Tibial nerve (tissue), 4 donors: Measurements from ENCODE around the gene CORO2B. TPM values are rescaled to one million over a fixed set of nuclear protein-coding genes. Genes with fewer than 3 reads are reported as not detected.

Source experiments
- DNase-seq, 2 donors: peaks; one replicate each; pipeline ENCODE4 v3.0.0-alpha.2; 2019; ENCODE audit warnings: low spot score in 2 of 2
- H3K27ac ChIP-seq, 4 donors: fragments of 200-600 bp; sonication (generic) in 3 of 4; one replicate each; pipeline ENCODE4 v1.5.1; 2017 to 2019; ENCODE audit warnings: mild to moderate bottlenecking in 1 of 4
- H3K27me3 ChIP-seq, 2 donors: fragments of 200-600 bp; sonication (generic) in 1 of 2; one replicate each; pipeline versions ENCODE4 v1.5.1 to v1.6.0; 2017 to 2019
- H3K36me3 ChIP-seq, 3 donors: fragments of 200-600 bp; sonication (generic); one replicate each; pipeline ENCODE4 v1.5.1; 2018 to 2019
- H3K4me1 ChIP-seq, 4 donors: fragments of 200-600 bp; sonication (generic) in 3 of 4; one replicate each; pipeline ENCODE4 v1.5.1; 2017 to 2019
- H3K4me3 ChIP-seq, 4 donors: fragments of 200-600 bp; sonication (generic) in 3 of 4; one replicate each; pipeline ENCODE4 v1.5.1; 2017 to 2019; ENCODE audit warnings: mild to moderate bottlenecking in 1 of 4, moderate library complexity in 1 of 4
- H3K9me3 ChIP-seq, 4 donors: fragments of 200-600 bp; sonication (generic) in 3 of 4; one replicate each; pipeline ENCODE4 v1.5.1; 2017 to 2019
- CTCF ChIP-seq, 5 experiments: fragments of 200-600 bp in 3 of 5; fragments of 450-650 bp in 2 of 5; sonication (generic) in 3 of 5; IDR thresholded peaks; one replicate each; pipeline ENCODE4 v1.5.1; 2016 to 2019; ENCODE audit warnings: antibody characterized with exemption in 5 of 5, mild to moderate bottlenecking in 3 of 5, moderate library complexity in 2 of 5
- EP300 ChIP-seq, 2 donors: sonication (generic); formaldehyde crosslinking; IDR thresholded peaks; one replicate each; pipeline ENCODE4 v1.6.1; 2017; ENCODE audit warnings: antibody characterized with exemption in 2 of 2, mild to moderate bottlenecking in 1 of 2
- POLR2A ChIP-seq, 2 donors: fragments of 450-650 bp; IDR thresholded peaks; one replicate each; pipeline ENCODE4 v1.6.1; 2017; ENCODE audit warnings: antibody characterized with exemption in 2 of 2, mild to moderate bottlenecking in 2 of 2, moderate library complexity in 2 of 2
- WGBS, 2 donors: methylation state at CpG; one replicate each; pipeline ENCODE4 v1.1.5; 2018; 5-methylcytosine and 5-hydroxymethylcytosine counted together
- total RNA-seq, 4 donors: library from RNA; depleted of rRNA; stranded (reverse); fragments of >200 nt; gene quantifications; one replicate each; pipeline ENCODE4 v1.1.0, GENCODE V29; 2016

The CORO2B gene
- total RNA-seq, 4 donors from 2014 or later, result 6.3 to 12.6 (median 9.6) TPM

- no peaks in the 10 kb centered on the region for H3K27me3 ChIP-seq
- H3K36me3 ChIP-seq, result no peaks in the 10 kb centered on the region
- no peak for DNase-seq
- no peaks in the 10 kb centered on the region for H3K9me3 ChIP-seq
- no peak for TF ChIP-seq CTCF (IDR thresholded peaks at IDR 0.05)
- TF ChIP-seq EP300 (IDR thresholded peaks at IDR 0.05), result no peak
- TF ChIP-seq POLR2A (IDR thresholded peaks at IDR 0.05), result no peak
- peaks cover 0 to 8% (median 3%) of the 10 kb centered on the region in 4 donors for H3K4me1 ChIP-seq
- no peak overlapping the region for H3K4me3 ChIP-seq
- H3K27ac ChIP-seq, result no peak overlapping the region
These were observed 191.4 kb downstream of the CORO2B start for GRCh38 chr15:68770216-68770615.

- WGBS, 2 donors, result 81 to 88% methylated on average over 2 of the region's 2 CpGs
These were observed 194.2 kb downstream of the CORO2B start for GRCh38 chr15:68773036-68773435.

GRCh38 chr15:68774120-68774519 lies 195.3 kb downstream of the CORO2B start:
- Histone ChIP-seq H3K27me3 (no peaks in the 10 kb centered on the region), H3K4me3 (no peak overlapping the region), H3K4me1 (peaks cover 0 to 25% (median 15%) of the 10 kb centered on the region in 4 donors), H3K36me3 (peaks cover 0 to 16% (median under 1%) of the 10 kb centered on the region in 3 donors), H3K27ac (no peak overlapping the region), H3K9me3 (no peaks in the 10 kb centered on the region)
- WGBS, 2 donors, result 89 to 96% methylated on average over 4 of the region's 4 CpGs
- no peak for DNase-seq
- TF ChIP-seq EP300 (IDR thresholded peaks at IDR 0.05) (no peak), POLR2A (IDR thresholded peaks at IDR 0.05) (no peak), CTCF (IDR thresholded peaks at IDR 0.05) (no peak)

More at GRCh38 chr15:68773036-68773435, 194.2 kb downstream of the CORO2B start:
- Histone ChIP-seq H3K4me3 (no peak overlapping the region), H3K27ac (no peak overlapping the region), H3K36me3 (peaks cover 0 to 8% (median 0%) of the 10 kb centered on the region in 3 donors), H3K9me3 (no peaks in the 10 kb centered on the region), H3K4me1 (peaks cover 0 to 25% (median 15%) of the 10 kb centered on the region in 4 donors), H3K27me3 (no peaks in the 10 kb centered on the region)
- DNase-seq, result no peak
- TF ChIP-seq CTCF (IDR thresholded peaks at IDR 0.05) (no peak), EP300 (IDR thresholded peaks at IDR 0.05) (no peak), POLR2A (IDR thresholded peaks at IDR 0.05) (no peak)

GRCh38 chr15:68774521-68775235 lies 195.9 kb downstream of the CORO2B start:
- 90 to 91% methylated on average over 3 of the region's 3 CpGs for WGBS, 2 donors
- H3K27me3 ChIP-seq, result no peaks in the 10 kb centered on the region
- H3K9me3 ChIP-seq, result no peaks in the 10 kb centered on the region
- DNase-seq, result peak in 1 of 2 donors; percentile 53
- H3K27ac ChIP-seq, result peak overlapping the region in 2 of 4 donors; percentile 83
- peaks cover 0 to 25% (median 15%) of the 10 kb centered on the region in 4 donors for H3K4me1 ChIP-seq
- TF ChIP-seq CTCF (IDR thresholded peaks at IDR 0.05) (no peak), POLR2A (IDR thresholded peaks at IDR 0.05) (no peak), EP300 (IDR thresholded peaks at IDR 0.05) (no peak)
- H3K4me3 ChIP-seq, result no peak overlapping the region
- peaks cover 0 to 22% (median 6%) of the 10 kb centered on the region in 3 donors for H3K36me3 ChIP-seq

GRCh38 chr15:68775236-68775577 lies 196.4 kb downstream of the CORO2B start:
- Histone ChIP-seq H3K4me3 (no peak overlapping the region), H3K27me3 (no peaks in the 10 kb centered on the region), H3K4me1 (peaks cover 0 to 25% (median 15%) of the 10 kb centered on the region in 4 donors), H3K36me3 (peaks cover 0 to 27% (median 10%) of the 10 kb centered on the region in 3 donors), H3K9me3 (no peaks in the 10 kb centered on the region), H3K27ac (peak overlapping the region in 3 of 4 donors; percentile 10 to 83 (median 83))
- TF ChIP-seq EP300 (IDR thresholded peaks at IDR 0.05) (no peak), CTCF (IDR thresholded peaks at IDR 0.05) (no peak), POLR2A (IDR thresholded peaks at IDR 0.05) (no peak)
- no peak for DNase-seq
- WGBS, 2 donors, result 69 to 78% methylated on average over 3 of the region's 3 CpGs
